Sigmoid colon (tissue), 4 donors: ENCODE measurements around the gene LDLRAD4.

Source experiments
- CTCF ChIP-seq, 4 experiments: fragments of 450-650 bp in 3 of 4; fragments of 200-600 bp in 1 of 4; IDR thresholded peaks; one replicate each; pipeline ENCODE4 v1.5.1; 2016 to 2019; ENCODE audit warnings: antibody characterized with exemption in 4 of 4, mild to moderate bottlenecking in 3 of 4, moderate library complexity in 2 of 4
- EP300 ChIP-seq, 4 donors: sonication (generic); formaldehyde crosslinking; IDR thresholded peaks; one replicate each; pipeline ENCODE4 v1.6.1; 2017; ENCODE audit warnings: antibody characterized with exemption in 4 of 4
- POLR2A ChIP-seq, 2 donors: fragments of 450-650 bp; IDR thresholded peaks; one replicate each; pipeline ENCODE4 v1.6.1; 2016; ENCODE audit warnings: antibody characterized with exemption in 2 of 2, mild to moderate bottlenecking in 2 of 2, moderate library complexity in 2 of 2
- POLR2AphosphoS5 ChIP-seq, 4 donors: sonication (generic); formaldehyde crosslinking; IDR thresholded peaks; one replicate each; pipeline ENCODE4 v1.6.1; 2017; ENCODE audit warnings: antibody characterized with exemption in 4 of 4

- TF ChIP-seq CTCF (IDR thresholded peaks at IDR 0.05) = no peak
- TF ChIP-seq POLR2AphosphoS5 (IDR thresholded peaks at IDR 0.05) = no peak
- TF ChIP-seq POLR2A (IDR thresholded peaks at IDR 0.05) = no peak
- TF ChIP-seq EP300 (IDR thresholded peaks at IDR 0.05) = no peak
These were observed 228.3 kb downstream of the LDLRAD4 start for GRCh38 chr18:13446610-13447461.
